Keratinocyte (primary cell): ENCODE results near the gene CREB3L2.

Source experiments
- CTCF ChIP-seq, 3 experiments: IDR thresholded peaks in 1 of 3; conservative IDR thresholded peaks in 1 of 3; optimal IDR thresholded peaks in 1 of 3; 2 replicates in 2 of 3; 3 replicates in 1 of 3; pipeline versions ENCODE3 to v1.5.1; 2011; ENCODE audit warnings: low read length in 3 of 3, mild to moderate bottlenecking in 3 of 3, moderate library complexity in 2 of 3, control low read depth in 1 of 3, inconsistent platforms in 1 of 3; ENCODE audit not compliant: insufficient read depth in 2 of 3; ENCODE audit errors: extremely low read depth in 1 of 3
- EZH2 ChIP-seq: IDR thresholded peaks from one replicate; pipeline ENCODE4 v1.6.1; 2012; ENCODE audit warnings: inconsistent platforms, mild to moderate bottlenecking, low read length, moderate library complexity

- no peak for TF ChIP-seq CTCF (optimal IDR thresholded peaks at IDR 0.05 in 1 of 3, IDR thresholded peaks at IDR 0.05 in 1 of 3, conservative IDR thresholded peaks at IDR 0.05 in 1 of 3; ENCODE audit: extremely low read depth in 1 of 3, insufficient read depth in 2 of 3, low read length in 3 of 3)
- no peak for TF ChIP-seq EZH2
These were observed 43.0 kb upstream of the CREB3L2 start for GRCh38 chr7:138044897-138045296.
